Mucosa of descending colon (tissue), 3 donors: ENCODE data around the gene DLGAP1. TPM values are rescaled to one million over a fixed set of nuclear protein-coding genes. Genes with fewer than 3 reads are reported as not detected.

Experiments used
- ATAC-seq: fragments of 200-7000 bp; cut with Tn5 transposase; one replicate; pipeline ENCODE4 v1.9.1; 2020; ENCODE audit warnings: mild to moderate bottlenecking, moderate library complexity
- DNase-seq, 3 donors: peaks; one replicate each; pipeline ENCODE4 v3.0.0-alpha.2; 2020
- H3K36me3 ChIP-seq: fragments of 200-600 bp; one replicate; pipeline ENCODE4 v1.8.0; 2021; ENCODE audit warnings: low read depth, mild to moderate bottlenecking
- H3K4me1 ChIP-seq: fragments of 200-600 bp; one replicate; pipeline ENCODE4 v1.8.0; 2021; ENCODE audit warnings: low read depth, mild to moderate bottlenecking
- H3K4me3 ChIP-seq: fragments of 200-600 bp; one replicate; pipeline ENCODE4 v1.8.0; 2021; ENCODE audit warnings: mild to moderate bottlenecking
- H3K9me3 ChIP-seq: fragments of 200-600 bp; one replicate; pipeline ENCODE4 v1.8.0; 2021; ENCODE audit warnings: mild to moderate bottlenecking
- CTCF ChIP-seq: fragments of 200-600 bp; IDR thresholded peaks from one replicate; pipeline ENCODE4 v1.8.0; 2022; ENCODE audit warnings: antibody characterized with exemption, mild to moderate bottlenecking
- intact Hi-C, 2 donors: fragments of 100-400 bp; cut with DNase I in 1 of 2; cut with micrococcal nuclease in 1 of 2; formaldehyde crosslinking; loops; one replicate each; pipeline versions ENCODE4 v1.11.0 to v1.11.1; 2022; cut with DNase I, micrococcal nuclease
- total RNA-seq, 3 donors: library from RNA; stranded (reverse); fragmentation: NEBNext Ultra II Directional in 2 of 3; extraction: Animal tissue kit (Norgen Biotek cat#: 25700) in 2 of 3; gene quantifications; one replicate each; pipeline versions ENCODE4 v1.2.1 to v1.2.4, GENCODE V29; 2021 to 2023
- donor health status: DM: no; HTN: no; CAD: no; lungs with moderate emphysema.
- donor health status: DM: no; HTN: no; CAD: no.
- donor health status: DM: no; HTN: yes; CAD: no.

The DLGAP1 gene
- total RNA-seq, 3 donors from 2014 or later = 0.46 to 6.8 (median 4.1) TPM

- Histone ChIP-seq H3K36me3 (no peaks in the 10 kb centered on the region), H3K4me3 (no peak overlapping the region), H3K9me3 (no peaks in the 10 kb centered on the region), H3K4me1 (no peaks in the 10 kb centered on the region)
- DNase-seq (no peak), ATAC-seq (no peak)
- intact Hi-C loops = no loop called here
- TF ChIP-seq CTCF = no peak
Observed at GRCh38 chr18:3815991-3816390, 639.1 kb downstream of the DLGAP1 start.

- ATAC-seq (no peak), DNase-seq (no peak)
- TF ChIP-seq CTCF = no peak
- intact Hi-C loops = no loop called here
- no peak overlapping the region for H3K4me3 ChIP-seq
- no peaks in the 10 kb centered on the region for H3K36me3 ChIP-seq
- no peaks in the 10 kb centered on the region for H3K9me3 ChIP-seq
- no peaks in the 10 kb centered on the region for H3K4me1 ChIP-seq
Observed at GRCh38 chr18:3814816-3815215, 640.3 kb downstream of the DLGAP1 start.

GRCh38 chr18:3810296-3810695 is 644.8 kb downstream of the DLGAP1 start:
- no peak for TF ChIP-seq CTCF
- H3K4me3 ChIP-seq = no peak overlapping the region
- intact Hi-C loops = no loop called here

GRCh38 chr18:3808985-3809780 is 645.9 kb downstream of the DLGAP1 start:
- no peak for TF ChIP-seq CTCF
- H3K9me3 ChIP-seq = no peaks in the 10 kb centered on the region
- ATAC-seq = no peak
- H3K4me3 ChIP-seq = no peak overlapping the region
- no peaks in the 10 kb centered on the region for H3K36me3 ChIP-seq
- intact Hi-C loops = no loop called here
- no peak for DNase-seq
- H3K4me1 ChIP-seq = no peaks in the 10 kb centered on the region

More at GRCh38 chr18:3810296-3810695, 644.8 kb downstream of the DLGAP1 start:
- ATAC-seq = no peak
- no peaks in the 10 kb centered on the region for H3K4me1 ChIP-seq
- no peaks in the 10 kb centered on the region for H3K9me3 ChIP-seq
- no peaks in the 10 kb centered on the region for H3K36me3 ChIP-seq
- no peak for DNase-seq

GRCh38 chr18:3806656-3807055 is 648.5 kb downstream of the DLGAP1 start:
- Histone ChIP-seq H3K9me3 (no peaks in the 10 kb centered on the region), H3K36me3 (no peaks in the 10 kb centered on the region), H3K4me1 (no peaks in the 10 kb centered on the region), H3K4me3 (no peak overlapping the region)
- intact Hi-C loops = no loop called here
- TF ChIP-seq CTCF = no peak
- ATAC-seq (no peak), DNase-seq (no peak)
